HepG2 (cell line): ENCODE data around the gene FLYWCH1. TPM values are rescaled to one million over a fixed set of nuclear protein-coding genes. Genes with fewer than 3 reads are reported as not detected.

Source experiments
- AHR ChIP-seq: IDR thresholded peaks from 2 replicates; pipeline ENCODE4 v1.6.1; 2018; ENCODE audit warnings: missing genetic modification reagents, missing compliant biosample characterization
- FLYWCH1 ChIP-seq: sonication (generic); formaldehyde crosslinking; IDR thresholded peaks from 2 replicates; pipeline ENCODE4 v1.8.1; 2023; ENCODE audit warnings: mild to moderate bottlenecking, missing genetic modification reagents
- GZF1 ChIP-seq: sonication (generic); formaldehyde crosslinking; IDR thresholded peaks from 2 replicates; pipeline ENCODE4 v1.5.1; 2020; ENCODE audit warnings: mild to moderate bottlenecking, missing genetic modification reagents
- JUNB ChIP-seq: sonication (generic); formaldehyde crosslinking; IDR thresholded peaks from 2 replicates; pipeline ENCODE4 v1.8.0; 2022; ENCODE audit warnings: missing genetic modification reagents, mild to moderate bottlenecking, borderline replicate concordance
- KMT2B ChIP-seq: IDR thresholded peaks from 2 replicates; pipeline ENCODE4 v1.6.1; 2016; ENCODE audit warnings: missing genetic modification reagents, missing compliant biosample characterization
- NBN ChIP-seq: fragments of 450-650 bp; conservative IDR thresholded peaks from 2 replicates; pipeline ENCODE4 v1.6.1; 2017
- PHF20 ChIP-seq: sonication (generic); formaldehyde crosslinking; IDR thresholded peaks from 2 replicates; pipeline ENCODE4 v1.5.0; 2020; ENCODE audit warnings: mild to moderate bottlenecking, missing genetic modification reagents
- PRMT3 ChIP-seq: sonication (generic); formaldehyde crosslinking; IDR thresholded peaks from 2 replicates; pipeline ENCODE4 v1.8.1; 2022; ENCODE audit warnings: low read depth, mild to moderate bottlenecking, moderate library complexity, missing genetic modification reagents, borderline replicate concordance
- REL ChIP-seq: sonication (generic); formaldehyde crosslinking; conservative IDR thresholded peaks from 2 replicates; pipeline ENCODE4 v1.8.0; 2022; ENCODE audit warnings: mild to moderate bottlenecking, missing genetic modification reagents, moderate library complexity
- ZBTB8A ChIP-seq: sonication (generic); formaldehyde crosslinking; IDR thresholded peaks from 2 replicates; pipeline ENCODE4 v1.4.0; 2020; ENCODE audit warnings: mild to moderate bottlenecking, low read depth, missing genetic modification reagents, borderline replicate concordance
- ZNF225 ChIP-seq: sonication (generic); formaldehyde crosslinking; IDR thresholded peaks from 2 replicates; pipeline ENCODE4 v1.4.0; 2020; ENCODE audit warnings: mild to moderate bottlenecking, missing genetic modification reagents
- ZNF383 ChIP-seq: sonication (generic); formaldehyde crosslinking; IDR thresholded peaks from 2 replicates; pipeline ENCODE4 v1.4.0; 2020; ENCODE audit warnings: missing genetic modification reagents, mild to moderate bottlenecking, borderline replicate concordance
- ZNF468 ChIP-seq: sonication (generic); formaldehyde crosslinking; IDR thresholded peaks from 2 replicates; pipeline ENCODE4 v1.8.0; 2022; ENCODE audit warnings: mild to moderate bottlenecking, moderate library complexity, missing genetic modification reagents
- ZNF746 ChIP-seq: sonication (generic); formaldehyde crosslinking; IDR thresholded peaks from 2 replicates; pipeline ENCODE4 v1.8.0; 2022; ENCODE audit warnings: mild to moderate bottlenecking, missing genetic modification reagents
- polyA plus RNA-seq, 8 experiments: library from polyadenylated mRNA; depleted of rRNA in 3 of 8; stranded (reverse) in 7 of 8; unstranded in 1 of 8; fragments of >200 nt; fragmentation: Illumina TruSeq in 4 of 8; extraction: Trizol in 4 of 8; gene quantifications; 2 replicates each; pipeline versions ENCODE4 v1.2.1 to v1.2.3, GENCODE V29; 2011 to 2016; ENCODE audit warnings: low read depth in 4 of 8, missing spikeins in 1 of 8, mixed read lengths in 1 of 8; ENCODE audit not compliant: insufficient read depth in 1 of 8
- total RNA-seq, 5 experiments: library from RNA; depleted of rRNA; stranded (reverse); fragments of >200 nt; fragmentation: Illumina TruSeq; extraction: Trizol; gene quantifications; 2 replicates each; pipeline ENCODE4 v1.2.3, GENCODE V29; 2016; ENCODE audit warnings: low read depth in 1 of 5
- TF ChIP-seq, protein P1 (sequence below): sonication (generic); formaldehyde crosslinking; IDR thresholded peaks from 2 replicates; pipeline ENCODE4 v1.5.1; 2020; ENCODE audit warnings: mild to moderate bottlenecking, missing genetic modification reagents
- TF ChIP-seq, protein P2 (sequence below): sonication (generic); formaldehyde crosslinking; IDR thresholded peaks from 2 replicates; pipeline ENCODE4 v1.5.0; 2020; ENCODE audit warnings: mild to moderate bottlenecking, missing genetic modification reagents
- TF ChIP-seq, protein P3 (sequence below): fragments of 450-650 bp; IDR thresholded peaks from 2 replicates; pipeline ENCODE4 v1.6.1; 2016

Gene FLYWCH1
- total and polyA plus RNA-seq, 2 of the 13 experiments (the other 11 are each of a cell fraction or from before 2014, with no cell fraction given): 7.3 to 12.4 TPM

DNA sequence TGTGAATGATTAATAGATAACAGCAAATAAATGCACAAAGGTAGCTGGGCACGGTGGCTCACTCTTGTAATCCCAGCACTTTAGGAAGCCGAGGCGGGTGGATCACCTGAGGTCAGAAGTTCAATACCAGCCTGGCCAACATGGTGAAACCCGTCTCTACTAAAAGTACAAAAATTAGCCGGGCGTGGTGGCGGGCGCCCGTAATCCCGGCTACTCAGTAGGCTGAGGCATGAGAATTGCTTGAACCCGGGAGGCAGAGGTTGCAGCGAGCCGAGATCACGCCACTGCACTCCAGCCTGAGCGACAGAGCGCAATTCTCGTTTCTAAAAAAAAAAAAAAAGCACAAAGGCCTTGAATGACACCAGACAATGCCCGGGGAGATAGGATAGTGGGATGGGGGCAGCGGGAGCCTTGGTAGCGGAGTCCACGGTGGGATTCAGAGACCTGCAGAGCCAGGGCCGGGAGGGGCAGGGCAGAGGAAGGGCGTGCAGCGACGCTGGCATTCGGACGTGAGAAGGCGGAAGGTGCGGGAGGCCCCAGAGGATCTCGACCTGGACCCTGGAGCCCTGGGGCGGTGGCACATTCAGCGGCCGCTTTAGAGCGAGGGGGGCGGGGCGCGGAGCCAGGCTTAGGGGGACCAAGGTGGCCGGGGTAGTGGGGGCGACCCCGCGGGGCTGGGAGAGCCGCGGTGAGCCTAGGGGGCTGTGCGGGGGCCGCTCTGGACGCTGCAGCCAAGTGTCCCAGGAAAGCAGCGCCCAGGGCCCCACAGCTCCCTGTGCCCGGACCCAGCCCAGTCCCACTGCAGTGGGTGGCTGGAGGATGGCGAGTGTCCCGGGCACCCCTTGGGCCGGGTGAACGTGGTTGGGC lies 29.7 kb upstream of the FLYWCH1 start (continued):
- TF ChIP-seq PRMT3 (no peak), GZF1 (CRISPR knock-in tag) (no peak), REL (CRISPR knock-in tag) (no peak), KMT2B (CRISPR knock-in tag) (no peak), ZNF225 (no peak), AHR (CRISPR knock-in tag) (no peak), JUNB (no peak), PHF20 (no peak), ZNF468 (CRISPR knock-in tag) (no peak), ZBTB8A (no peak), NBN (no peak), ZNF383 (CRISPR knock-in tag) (no peak), ZNF746 (CRISPR knock-in tag) (no peak), FLYWCH1 (CRISPR knock-in tag) (no peak)
- TF ChIP-seq, protein P1, sequence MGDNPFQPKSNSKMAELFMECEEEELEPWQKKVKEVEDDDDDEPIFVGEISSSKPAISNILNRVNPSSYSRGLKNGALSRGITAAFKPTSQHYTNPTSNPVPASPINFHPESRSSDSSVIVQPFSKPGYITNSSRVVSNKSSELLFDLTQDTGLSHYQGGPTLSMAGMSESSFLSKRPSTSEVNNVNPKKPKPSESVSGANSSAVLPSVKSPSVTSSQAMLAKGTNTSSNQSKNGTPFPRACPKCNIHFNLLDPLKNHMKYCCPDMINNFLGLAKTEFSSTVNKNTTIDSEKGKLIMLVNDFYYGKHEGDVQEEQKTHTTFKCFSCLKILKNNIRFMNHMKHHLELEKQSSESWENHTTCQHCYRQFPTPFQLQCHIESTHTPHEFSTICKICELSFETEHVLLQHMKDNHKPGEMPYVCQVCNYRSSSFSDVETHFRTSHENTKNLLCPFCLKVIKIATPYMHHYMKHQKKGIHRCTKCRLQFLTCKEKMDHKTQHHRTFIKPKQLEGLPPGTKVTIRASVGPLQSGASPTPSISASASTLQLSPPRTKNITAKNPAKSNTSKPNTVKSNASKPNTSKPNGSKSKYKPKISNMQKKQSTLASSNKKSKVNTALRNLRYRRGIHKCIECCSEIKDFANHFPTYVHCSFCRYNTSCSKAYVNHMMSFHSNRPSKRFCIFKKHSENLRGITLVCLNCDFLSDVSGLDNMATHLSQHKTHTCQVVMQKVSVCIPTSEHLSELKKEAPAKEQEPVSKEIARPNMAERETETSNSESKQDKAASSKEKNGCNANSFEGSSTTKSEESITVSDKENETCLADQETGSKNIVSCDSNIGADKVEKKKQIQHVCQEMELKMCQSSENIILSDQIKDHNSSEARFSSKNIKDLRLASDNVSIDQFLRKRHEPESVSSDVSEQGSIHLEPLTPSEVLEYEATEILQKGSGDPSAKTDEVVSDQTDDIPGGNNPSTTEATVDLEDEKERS (CRISPR knock-in tag): peak; percentile 73; the same call in 1 of the 2 replicates
- TF ChIP-seq, protein P2, sequence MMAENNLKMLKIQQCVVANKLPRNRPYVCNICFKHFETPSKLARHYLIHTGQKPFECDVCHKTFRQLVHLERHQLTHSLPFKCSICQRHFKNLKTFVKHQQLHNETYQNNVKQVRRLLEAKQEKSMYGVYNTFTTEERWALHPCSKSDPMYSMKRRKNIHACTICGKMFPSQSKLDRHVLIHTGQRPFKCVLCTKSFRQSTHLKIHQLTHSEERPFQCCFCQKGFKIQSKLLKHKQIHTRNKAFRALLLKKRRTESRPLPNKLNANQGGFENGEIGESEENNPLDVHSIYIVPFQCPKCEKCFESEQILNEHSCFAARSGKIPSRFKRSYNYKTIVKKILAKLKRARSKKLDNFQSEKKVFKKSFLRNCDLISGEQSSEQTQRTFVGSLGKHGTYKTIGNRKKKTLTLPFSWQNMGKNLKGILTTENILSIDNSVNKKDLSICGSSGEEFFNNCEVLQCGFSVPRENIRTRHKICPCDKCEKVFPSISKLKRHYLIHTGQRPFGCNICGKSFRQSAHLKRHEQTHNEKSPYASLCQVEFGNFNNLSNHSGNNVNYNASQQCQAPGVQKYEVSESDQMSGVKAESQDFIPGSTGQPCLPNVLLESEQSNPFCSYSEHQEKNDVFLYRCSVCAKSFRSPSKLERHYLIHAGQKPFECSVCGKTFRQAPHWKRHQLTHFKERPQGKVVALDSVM (CRISPR knock-in tag): no peak
- TF ChIP-seq, protein P3, sequence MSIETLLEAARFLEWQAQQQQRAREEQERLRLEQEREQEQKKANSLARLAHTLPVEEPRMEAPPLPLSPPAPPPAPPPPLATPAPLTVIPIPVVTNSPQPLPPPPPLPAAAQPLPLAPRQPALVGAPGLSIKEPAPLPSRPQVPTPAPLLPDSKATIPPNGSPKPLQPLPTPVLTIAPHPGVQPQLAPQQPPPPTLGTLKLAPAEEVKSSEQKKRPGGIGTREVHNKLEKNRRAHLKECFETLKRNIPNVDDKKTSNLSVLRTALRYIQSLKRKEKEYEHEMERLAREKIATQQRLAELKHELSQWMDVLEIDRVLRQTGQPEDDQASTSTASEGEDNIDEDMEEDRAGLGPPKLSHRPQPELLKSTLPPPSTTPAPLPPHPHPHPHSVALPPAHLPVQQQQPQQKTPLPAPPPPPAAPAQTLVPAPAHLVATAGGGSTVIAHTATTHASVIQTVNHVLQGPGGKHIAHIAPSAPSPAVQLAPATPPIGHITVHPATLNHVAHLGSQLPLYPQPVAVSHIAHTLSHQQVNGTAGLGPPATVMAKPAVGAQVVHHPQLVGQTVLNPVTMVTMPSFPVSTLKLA: no peak
